ENCODE data around the gene PCNA. TPM values are rescaled to one million over a fixed set of nuclear protein-coding genes. Genes with fewer than 3 reads are reported as not detected.

The PCNA gene
- total and polyA plus RNA-seq, 2 of the 4 experiments (the other 2 are of a cell fraction) = 155 to 213 TPM

GRCh38 chr20:5070570-5070969, 49.2 kb downstream of the PCNA start:
- no peak overlapping the region for H3K27ac ChIP-seq (ENCODE audit: insufficient read depth, low read length)
- DNase-seq (no peak), ATAC-seq (ENCODE audit: low read depth) (no peak)
- dilution Hi-C loops (cut with HindIII; ENCODE audit: low sequenced_read_pairs, unreplicated experiment) = no loop called here
- intact Hi-C loops (cut with micrococcal nuclease) = no loop called here
- H3K9me1 ChIP-seq (ENCODE audit: insufficient read depth, low read length) = peaks cover 4% of the 10 kb centered on the region
- H3K4me3 ChIP-seq (ENCODE audit: insufficient read depth, low read depth, low read length) = no peak overlapping the region
- no peak overlapping the region for H4K91ac ChIP-seq (ENCODE audit: insufficient read depth, low read depth, low read length)
- no peak overlapping the region for H3K56ac ChIP-seq (ENCODE audit: extremely low read depth, insufficient read depth, low read length)
- no peaks in the 10 kb centered on the region for H3K9me3 ChIP-seq (ENCODE audit: control insufficient read depth, insufficient read depth, low read length)
- peaks cover 11% of the 10 kb centered on the region for H3K4me1 ChIP-seq (ENCODE audit: control insufficient read depth, insufficient read depth, low read length)
- no peak overlapping the region for H2AK9ac ChIP-seq (replicated peaks; ENCODE audit: low read depth, low read length, poor library complexity)
- BruUV-seq (replicated peaks) = no TSS peak
- no peak overlapping the region for H2BK20ac ChIP-seq (ENCODE audit: low read depth, low read length)
- no peak overlapping the region for H4K8ac ChIP-seq (ENCODE audit: low read depth in 2 of 2, low read length in 2 of 2)
- H3K14ac ChIP-seq (replicated peaks; ENCODE audit: low read depth, low read length) = no peak overlapping the region
- no peak overlapping the region for H2BK5ac ChIP-seq (ENCODE audit: low read depth, low read length, poor library complexity, severe bottlenecking)
- no peaks in the 10 kb centered on the region for H3K36me3 ChIP-seq (ENCODE audit: control insufficient read depth, insufficient read depth, low read length)
- CTCF ChIA-PET = no interaction called here
- H3K27me3 ChIP-seq (ENCODE audit: control insufficient read depth, insufficient read depth, low read length) = no peaks in the 10 kb centered on the region
- WGBS, 2 experiments (ENCODE audit: extremely low coverage in 2 of 2, insufficient read length in 1 of 2) = no CpG with 5 or more reads among the region's 4 CpGs
- no peak overlapping the region for H4K5ac ChIP-seq (ENCODE audit: low read depth, low read length)
- POLR2A ChIA-PET (ENCODE audit: unreplicated experiment) = no interaction called here
- H3K23ac ChIP-seq (ENCODE audit: low read depth, low read length) = no peak overlapping the region
- no peak overlapping the region for H3K4ac ChIP-seq (ENCODE audit: low read depth, low read length)
- 0 out of 4 replicates have a peak, but pooled peaks cover 0 to 3% of the 10 kb centered on the region in 2 experiments for H3K79me1 ChIP-seq (ENCODE audit: low read depth in 1 of 2, low read length in 2 of 2)
- in situ Hi-C loops (cut with MboI; ENCODE audit: low sequenced_read_pairs) = no loop called here
- H3K18ac ChIP-seq (ENCODE audit: low read depth, low read length) = no peak overlapping the region
- H3K9ac ChIP-seq (ENCODE audit: low read depth, low read length) = no peak overlapping the region
- H2BK120ac ChIP-seq (ENCODE audit: low read depth, low read length) = no peak overlapping the region
- H3K4me2 ChIP-seq (ENCODE audit: low read depth, low read length) = no peak overlapping the region
- no peaks in the 10 kb centered on the region for H4K20me1 ChIP-seq (ENCODE audit: insufficient read depth, low read length)
- no peak overlapping the region for H2AFZ ChIP-seq (replicated peaks; ENCODE audit: low read length, poor library complexity)
- H2AK5ac ChIP-seq (ENCODE audit: low read depth, low read length) = no peak overlapping the region
- no peak overlapping the region for H2BK15ac ChIP-seq (ENCODE audit: low read depth, low read length)
- TF ChIP-seq MAFK (IDR thresholded peaks at IDR 0.05; ENCODE audit: low read depth, low read length) (no peak), POLR2A (IDR thresholded peaks at IDR 0.05; ENCODE audit: low read depth, low read length) (no peak), FOS (IDR thresholded peaks at IDR 0.05; ENCODE audit: low read depth, low read length) (no peak), ELK1 (IDR thresholded peaks at IDR 0.05; ENCODE audit: borderline replicate concordance, low read depth, low read length) (no peak), CHD1 (IDR thresholded peaks at IDR 0.05; ENCODE audit: low read depth, low read length) (no peak), RCOR1 (IDR thresholded peaks at IDR 0.05; ENCODE audit: insufficient replicate concordance, low read length) (no peak), RFX5 (IDR thresholded peaks at IDR 0.05; ENCODE audit: low read depth, low read length) (no peak), SMC3 (IDR thresholded peaks at IDR 0.05; ENCODE audit: low read depth, low read length) (no peak), USF2 (IDR thresholded peaks at IDR 0.05; ENCODE audit: low read depth, low read length) (no peak), MXI1 (IDR thresholded peaks at IDR 0.05; ENCODE audit: borderline replicate concordance, low read depth, low read length) (no peak), BHLHE40 (IDR thresholded peaks at IDR 0.05; ENCODE audit: low read depth, low read length) (no peak), CEBPB (IDR thresholded peaks at IDR 0.05; ENCODE audit: low read depth, low read length) (no peak), NFE2L2 (IDR thresholded peaks at IDR 0.05; ENCODE audit: low read depth, low read length) (no peak), CTCF (conservative IDR thresholded peaks at IDR 0.05; ENCODE audit: low read depth, low read length) (no peak), MAZ (IDR thresholded peaks at IDR 0.05; ENCODE audit: borderline replicate concordance, low read depth, low read length) (no peak), RAD21 (IDR thresholded peaks at IDR 0.05; ENCODE audit: low read length) (no peak)
